ENCODE measurements around the gene FRMD4A.

DNA sequence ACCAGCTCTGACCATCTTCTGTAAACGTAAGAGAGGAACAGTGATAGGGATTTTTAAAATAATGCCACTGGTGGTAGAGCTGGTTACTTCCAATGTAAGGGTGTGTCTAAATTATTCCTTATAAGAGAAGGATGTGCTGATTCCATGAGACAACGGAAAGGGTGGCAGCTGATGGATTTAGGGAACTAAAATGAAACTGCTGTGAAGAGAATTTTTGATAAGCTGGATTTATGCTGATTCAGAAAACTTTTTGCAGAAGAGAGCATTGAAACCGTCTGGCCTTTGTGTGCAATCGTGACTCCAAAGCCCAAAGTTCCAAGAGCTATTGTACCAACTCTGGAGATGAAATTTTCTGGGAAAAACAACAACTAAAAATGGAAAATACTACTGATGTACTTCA lies 443.0 kb downstream of the FRMD4A start:
- TF ChIP-seq, protein P1, sequence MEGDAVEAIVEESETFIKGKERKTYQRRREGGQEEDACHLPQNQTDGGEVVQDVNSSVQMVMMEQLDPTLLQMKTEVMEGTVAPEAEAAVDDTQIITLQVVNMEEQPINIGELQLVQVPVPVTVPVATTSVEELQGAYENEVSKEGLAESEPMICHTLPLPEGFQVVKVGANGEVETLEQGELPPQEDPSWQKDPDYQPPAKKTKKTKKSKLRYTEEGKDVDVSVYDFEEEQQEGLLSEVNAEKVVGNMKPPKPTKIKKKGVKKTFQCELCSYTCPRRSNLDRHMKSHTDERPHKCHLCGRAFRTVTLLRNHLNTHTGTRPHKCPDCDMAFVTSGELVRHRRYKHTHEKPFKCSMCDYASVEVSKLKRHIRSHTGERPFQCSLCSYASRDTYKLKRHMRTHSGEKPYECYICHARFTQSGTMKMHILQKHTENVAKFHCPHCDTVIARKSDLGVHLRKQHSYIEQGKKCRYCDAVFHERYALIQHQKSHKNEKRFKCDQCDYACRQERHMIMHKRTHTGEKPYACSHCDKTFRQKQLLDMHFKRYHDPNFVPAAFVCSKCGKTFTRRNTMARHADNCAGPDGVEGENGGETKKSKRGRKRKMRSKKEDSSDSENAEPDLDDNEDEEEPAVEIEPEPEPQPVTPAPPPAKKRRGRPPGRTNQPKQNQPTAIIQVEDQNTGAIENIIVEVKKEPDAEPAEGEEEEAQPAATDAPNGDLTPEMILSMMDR (conservative IDR thresholded peaks at IDR 0.05; ENCODE audit: low read depth, low read length) = no peak
- no peak for TF ChIP-seq EZH2 (IDR thresholded peaks at IDR 0.05; ENCODE audit: low read length, unreplicated experiment)
